ENCODE measurements around the gene EVL. TPM values are rescaled to one million over a fixed set of nuclear protein-coding genes. Genes with fewer than 3 reads are reported as not detected.

The EVL gene
- total and polyA plus RNA-seq, 2 donors from 2014 or later = 54.8 to 84.1 TPM

DNA sequence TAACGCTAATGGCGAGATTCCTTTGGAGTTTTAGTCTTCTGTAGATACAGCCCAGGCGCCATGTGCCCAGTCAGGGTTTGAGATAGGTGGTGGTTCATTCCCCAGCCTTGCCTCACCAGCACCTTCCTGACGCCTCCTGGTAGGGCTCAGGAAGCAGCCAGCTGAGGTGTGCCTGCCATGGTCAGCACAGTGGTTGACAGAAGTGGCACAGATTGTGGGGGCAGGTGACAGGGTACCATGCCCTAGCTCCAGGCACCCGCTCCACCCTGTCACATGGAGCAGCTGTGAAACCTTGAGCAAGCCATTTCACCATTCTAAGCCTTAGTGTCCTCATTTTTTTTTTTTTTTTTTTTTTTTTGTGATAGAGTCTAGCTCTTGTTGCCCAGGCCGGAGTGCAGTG lies 45.6 kb downstream of the EVL start:
- intact Hi-C loops (cut with DNase I) = no loop called here
- H3K4me3 ChIP-seq (ENCODE audit: low read length in 3 of 3) = no peak overlapping the region

DNA sequence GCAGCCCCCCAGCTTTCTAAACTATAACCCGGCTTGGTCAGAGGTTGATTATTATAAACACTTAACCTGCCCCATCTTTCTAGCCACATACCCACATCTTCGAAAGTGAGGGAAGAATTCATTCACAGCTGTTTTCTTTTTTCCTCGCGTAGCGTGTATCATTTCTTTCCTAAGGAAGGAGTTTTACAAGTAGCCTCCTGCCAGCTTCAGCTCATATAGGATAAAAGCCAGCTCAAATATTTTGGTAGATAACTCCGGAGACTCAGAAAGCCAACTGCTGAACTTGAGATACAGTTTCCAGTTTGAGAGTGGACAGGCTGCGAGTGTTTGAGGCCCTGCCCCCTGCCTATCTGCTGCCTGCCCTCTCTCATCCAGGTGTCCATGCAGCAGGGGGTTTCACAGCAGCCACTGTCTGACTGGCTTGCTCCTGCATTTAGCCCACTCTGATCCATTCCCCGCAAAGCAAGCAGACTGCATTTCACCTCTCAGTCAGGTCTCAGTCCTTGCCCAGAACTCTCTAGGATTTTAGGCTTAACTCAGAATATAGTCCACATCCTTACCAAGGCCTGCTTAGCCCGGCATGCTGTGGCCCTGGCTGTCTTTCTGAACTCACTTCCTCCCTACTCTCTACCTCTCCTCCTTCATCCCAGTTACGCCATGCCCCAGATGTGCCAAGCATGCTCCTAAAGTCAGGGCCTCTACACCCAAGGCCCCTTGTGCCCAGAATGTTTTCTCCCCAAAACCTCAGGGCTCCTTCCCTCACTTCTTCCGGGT lies 46.9 kb downstream of the EVL start:
- TF ChIP-seq, protein P1, sequence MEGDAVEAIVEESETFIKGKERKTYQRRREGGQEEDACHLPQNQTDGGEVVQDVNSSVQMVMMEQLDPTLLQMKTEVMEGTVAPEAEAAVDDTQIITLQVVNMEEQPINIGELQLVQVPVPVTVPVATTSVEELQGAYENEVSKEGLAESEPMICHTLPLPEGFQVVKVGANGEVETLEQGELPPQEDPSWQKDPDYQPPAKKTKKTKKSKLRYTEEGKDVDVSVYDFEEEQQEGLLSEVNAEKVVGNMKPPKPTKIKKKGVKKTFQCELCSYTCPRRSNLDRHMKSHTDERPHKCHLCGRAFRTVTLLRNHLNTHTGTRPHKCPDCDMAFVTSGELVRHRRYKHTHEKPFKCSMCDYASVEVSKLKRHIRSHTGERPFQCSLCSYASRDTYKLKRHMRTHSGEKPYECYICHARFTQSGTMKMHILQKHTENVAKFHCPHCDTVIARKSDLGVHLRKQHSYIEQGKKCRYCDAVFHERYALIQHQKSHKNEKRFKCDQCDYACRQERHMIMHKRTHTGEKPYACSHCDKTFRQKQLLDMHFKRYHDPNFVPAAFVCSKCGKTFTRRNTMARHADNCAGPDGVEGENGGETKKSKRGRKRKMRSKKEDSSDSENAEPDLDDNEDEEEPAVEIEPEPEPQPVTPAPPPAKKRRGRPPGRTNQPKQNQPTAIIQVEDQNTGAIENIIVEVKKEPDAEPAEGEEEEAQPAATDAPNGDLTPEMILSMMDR (IDR thresholded peaks at IDR 0.05; ENCODE audit: borderline replicate concordance, extremely low read depth, insufficient read depth) = no peak
- H3K36me3 ChIP-seq (ENCODE audit: control insufficient read depth in 2 of 3, insufficient read depth in 3 of 3, low read length in 3 of 3) = no peaks in the 10 kb centered on the region
- no peak overlapping the region for H3K4me3 ChIP-seq (ENCODE audit: low read length in 3 of 3)
- no peaks in the 10 kb centered on the region for H3K27me3 ChIP-seq (ENCODE audit: control insufficient read depth, insufficient read depth, low read length)
- H3K27ac ChIP-seq (ENCODE audit: low read depth in 2 of 2, low read length in 2 of 2) = no peak overlapping the region
- H3K9me3 ChIP-seq (ENCODE audit: control insufficient read depth in 2 of 3, insufficient read depth in 1 of 3, low read length in 3 of 3) = no peaks in the 10 kb centered on the region
- no peak for FAIRE-seq
- H3K9ac ChIP-seq (ENCODE audit: low read length in 3 of 3) = no peak overlapping the region
- peak in 1 of 5 donors; percentile 19 for DNase-seq
- peaks cover 0 to 3% (median 0%) of the 10 kb centered on the region in 3 donors for H3K4me1 ChIP-seq (ENCODE audit: control insufficient read depth in 2 of 3, insufficient read depth in 2 of 3, low read depth in 1 of 3, low read length in 3 of 3)
- intact Hi-C loops (cut with DNase I) = no loop called here

More for the DNA sequence above, 45.6 kb downstream of the EVL start:
- no peak overlapping the region for H3K27ac ChIP-seq (ENCODE audit: low read depth in 2 of 2, low read length in 2 of 2)
- H3K4me1 ChIP-seq (ENCODE audit: control insufficient read depth in 2 of 3, insufficient read depth in 2 of 3, low read depth in 1 of 3, low read length in 3 of 3) = peaks cover 0 to 5% (median 0%) of the 10 kb centered on the region in 3 donors
- H3K9ac ChIP-seq (ENCODE audit: low read length in 3 of 3) = no peak overlapping the region
- FAIRE-seq = no peak
- peak in 1 of 5 donors; percentile 20 for DNase-seq
- TF ChIP-seq, protein P1 (IDR thresholded peaks at IDR 0.05; ENCODE audit: borderline replicate concordance, extremely low read depth, insufficient read depth) = no peak
- no peaks in the 10 kb centered on the region for H3K9me3 ChIP-seq (ENCODE audit: control insufficient read depth in 2 of 3, insufficient read depth in 1 of 3, low read length in 3 of 3)
- H3K27me3 ChIP-seq (ENCODE audit: control insufficient read depth, insufficient read depth, low read length) = no peaks in the 10 kb centered on the region
- H3K36me3 ChIP-seq (ENCODE audit: control insufficient read depth in 2 of 3, insufficient read depth in 3 of 3, low read length in 3 of 3) = no peaks in the 10 kb centered on the region

- Histone ChIP-seq H3K9ac (ENCODE audit: low read length in 3 of 3) (no peak overlapping the region), H3K4me3 (ENCODE audit: low read length in 3 of 3) (no peak overlapping the region), H3K36me3 (ENCODE audit: control insufficient read depth in 2 of 3, insufficient read depth in 3 of 3, low read length in 3 of 3) (no peaks in the 10 kb centered on the region), H3K9me3 (ENCODE audit: control insufficient read depth in 2 of 3, insufficient read depth in 1 of 3, low read length in 3 of 3) (no peaks in the 10 kb centered on the region), H3K27ac (ENCODE audit: low read depth in 2 of 2, low read length in 2 of 2) (no peak overlapping the region), H3K4me1 (ENCODE audit: control insufficient read depth in 2 of 3, insufficient read depth in 2 of 3, low read depth in 1 of 3, low read length in 3 of 3) (no peaks in the 10 kb centered on the region), H3K27me3 (ENCODE audit: control insufficient read depth, insufficient read depth, low read length) (no peaks in the 10 kb centered on the region)
- intact Hi-C loops (cut with DNase I) = no loop called here
- DNase-seq (peak in 1 of 5 donors; percentile 62), FAIRE-seq (no peak)
- TF ChIP-seq, protein P1 (IDR thresholded peaks at IDR 0.05; ENCODE audit: borderline replicate concordance, extremely low read depth, insufficient read depth) = no peak
Measured at GRCh38 chr14:100114109-100114765, 49.0 kb downstream of the EVL start.
